Measurements from ENCODE around the gene SKI.

DNA sequence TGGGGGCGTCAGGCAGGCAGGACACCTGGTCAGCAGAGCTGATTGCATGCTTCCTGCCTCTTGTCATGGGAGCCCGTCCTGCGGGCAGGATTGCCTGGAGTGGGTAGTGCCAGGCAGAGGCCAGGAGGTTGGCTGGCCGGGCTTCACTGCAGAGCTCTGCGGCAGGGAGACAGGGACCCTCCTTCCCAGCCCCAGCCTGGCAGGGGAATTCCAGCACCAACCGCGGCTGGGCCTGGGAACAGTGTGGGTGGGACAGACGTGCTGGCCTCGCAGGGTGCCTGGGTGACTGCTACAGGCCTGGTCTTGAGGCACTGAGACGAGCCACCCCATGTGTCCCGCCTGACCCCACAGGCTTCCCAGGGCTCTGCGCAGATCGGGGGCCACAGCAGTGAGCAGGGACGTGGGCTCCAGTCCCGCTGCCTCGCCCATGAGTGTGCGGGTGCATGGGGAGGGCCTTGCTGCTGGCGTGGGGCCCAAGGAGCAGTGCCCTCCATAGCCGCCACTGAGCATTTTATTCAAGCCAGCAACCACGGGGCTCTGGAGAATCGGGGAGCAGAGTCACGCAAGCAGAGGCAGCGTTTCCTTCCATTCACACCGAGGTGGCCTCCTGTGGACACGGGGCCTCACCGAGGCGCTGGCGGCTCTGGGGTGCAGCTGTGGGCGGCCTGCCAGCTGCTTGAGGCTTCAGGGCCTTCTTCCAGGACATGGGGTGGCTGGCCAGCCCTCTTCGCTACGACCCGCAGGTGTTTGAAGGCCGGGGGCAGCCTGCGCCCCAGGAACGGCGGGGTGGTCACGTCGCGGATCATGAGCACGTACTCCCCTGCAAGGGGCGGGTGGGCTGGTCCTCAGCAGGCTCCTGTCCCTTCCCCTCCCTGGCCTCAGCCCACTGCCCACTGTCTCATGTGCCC lies 92.9 kb downstream of the SKI start:
- TF ChIP-seq, protein P1, sequence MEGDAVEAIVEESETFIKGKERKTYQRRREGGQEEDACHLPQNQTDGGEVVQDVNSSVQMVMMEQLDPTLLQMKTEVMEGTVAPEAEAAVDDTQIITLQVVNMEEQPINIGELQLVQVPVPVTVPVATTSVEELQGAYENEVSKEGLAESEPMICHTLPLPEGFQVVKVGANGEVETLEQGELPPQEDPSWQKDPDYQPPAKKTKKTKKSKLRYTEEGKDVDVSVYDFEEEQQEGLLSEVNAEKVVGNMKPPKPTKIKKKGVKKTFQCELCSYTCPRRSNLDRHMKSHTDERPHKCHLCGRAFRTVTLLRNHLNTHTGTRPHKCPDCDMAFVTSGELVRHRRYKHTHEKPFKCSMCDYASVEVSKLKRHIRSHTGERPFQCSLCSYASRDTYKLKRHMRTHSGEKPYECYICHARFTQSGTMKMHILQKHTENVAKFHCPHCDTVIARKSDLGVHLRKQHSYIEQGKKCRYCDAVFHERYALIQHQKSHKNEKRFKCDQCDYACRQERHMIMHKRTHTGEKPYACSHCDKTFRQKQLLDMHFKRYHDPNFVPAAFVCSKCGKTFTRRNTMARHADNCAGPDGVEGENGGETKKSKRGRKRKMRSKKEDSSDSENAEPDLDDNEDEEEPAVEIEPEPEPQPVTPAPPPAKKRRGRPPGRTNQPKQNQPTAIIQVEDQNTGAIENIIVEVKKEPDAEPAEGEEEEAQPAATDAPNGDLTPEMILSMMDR (IDR thresholded peaks at IDR 0.05) = no peak
- no peak for TF ChIP-seq EZH2 (IDR thresholded peaks at IDR 0.05; ENCODE audit: borderline replicate concordance, insufficient read depth, low read depth, low read length, poor library complexity, severe bottlenecking)

Data from B cell (primary cell).